ENCODE data around the gene ABCC6.

GRCh38 chr16:16120382-16121184 is 102.7 kb downstream of the ABCC6 start:
- no peak for TF ChIP-seq GATA2 (IDR thresholded peaks at IDR 0.05; ENCODE audit: low read depth, low read length)
- TF ChIP-seq GATA3 (IDR thresholded peaks at IDR 0.05; ENCODE audit: low read depth, low read length): no peak

All from SH-SY5Y (cell line).